Measurements from ENCODE around the gene MGRN1.

MGRN1 gene

DNA sequence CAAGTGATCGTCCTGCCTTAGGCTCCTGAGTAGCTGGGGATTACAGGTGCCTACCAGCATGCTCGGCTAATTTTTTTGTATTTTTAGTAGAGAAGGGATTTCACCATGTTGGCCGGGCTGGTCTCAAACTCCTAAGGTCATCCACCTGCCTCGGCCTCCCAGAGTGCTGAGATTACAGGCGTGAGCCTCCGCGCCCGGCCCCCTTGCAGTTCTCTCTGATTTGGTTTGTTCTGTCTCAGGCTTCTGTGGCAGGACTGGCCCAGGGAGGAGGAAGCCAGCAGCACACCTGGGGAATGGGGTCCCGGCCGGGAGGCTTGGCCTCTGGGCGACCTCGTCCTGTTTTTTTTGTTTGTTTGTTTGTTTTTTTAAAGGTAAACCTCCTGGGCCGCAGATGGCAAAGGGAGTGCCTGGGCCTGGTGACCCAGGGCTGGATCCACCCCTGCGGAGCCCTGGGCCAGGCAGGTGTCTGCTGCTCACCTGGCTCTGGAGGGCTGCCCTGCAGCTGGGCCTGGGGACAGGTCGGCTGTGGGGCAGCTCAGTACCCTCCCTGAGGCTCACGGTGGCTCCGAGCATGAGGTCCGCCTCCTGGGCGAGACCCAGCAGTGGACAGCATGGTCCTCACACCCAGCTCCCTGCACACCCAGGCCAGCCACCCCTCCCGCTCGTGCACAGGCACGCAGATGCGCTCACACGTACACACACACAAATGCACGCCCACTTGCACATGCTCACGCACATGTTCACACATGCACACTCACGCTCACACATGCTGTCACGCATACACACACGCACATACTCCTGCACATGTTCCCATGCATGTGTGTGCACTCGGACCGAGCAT, 65.5 kb downstream of the MGRN1 start:
- no peak for DNase-seq

- no peak for DNase-seq
Observed at GRCh38 chr16:4690946-4691665, 66.5 kb downstream of the MGRN1 start.

DNA sequence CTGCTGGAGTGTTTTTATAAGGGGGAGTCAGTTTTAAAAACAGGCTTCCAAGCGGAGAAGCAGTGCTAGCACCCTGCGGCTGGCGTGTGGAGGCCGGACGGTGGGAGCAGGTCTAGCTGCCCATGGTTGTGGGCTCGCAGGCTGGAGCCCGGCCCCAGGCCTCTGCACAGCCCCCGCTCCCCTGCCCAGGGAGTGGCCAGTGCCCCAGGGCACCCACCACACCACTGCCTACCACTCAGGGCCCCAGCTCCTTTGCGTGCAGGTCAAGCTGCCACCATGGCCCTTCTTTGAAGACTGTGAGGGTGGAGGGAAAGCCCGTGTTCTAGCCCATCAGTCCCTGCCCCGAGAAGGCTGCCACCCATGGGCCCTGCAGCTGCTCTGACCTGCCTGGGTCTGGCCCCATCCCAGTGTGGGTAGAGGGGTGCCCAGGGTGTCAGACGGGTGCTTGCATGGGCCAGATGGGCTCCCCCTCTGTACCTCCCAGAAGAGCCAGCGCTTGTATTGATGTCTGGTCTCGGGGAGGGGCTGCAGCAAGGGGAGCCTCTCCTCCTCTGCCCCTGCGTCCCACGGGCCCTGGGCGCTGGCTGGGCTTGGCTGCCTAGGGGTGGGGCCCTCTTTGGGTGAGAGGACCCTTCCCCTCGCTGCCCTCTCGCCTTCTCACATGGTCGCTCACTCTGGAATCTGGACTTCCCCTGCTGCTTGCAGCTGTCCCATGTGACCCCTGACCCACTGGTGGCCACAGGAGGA, 67.2 kb downstream of the MGRN1 start:
- no peak for DNase-seq

DNA sequence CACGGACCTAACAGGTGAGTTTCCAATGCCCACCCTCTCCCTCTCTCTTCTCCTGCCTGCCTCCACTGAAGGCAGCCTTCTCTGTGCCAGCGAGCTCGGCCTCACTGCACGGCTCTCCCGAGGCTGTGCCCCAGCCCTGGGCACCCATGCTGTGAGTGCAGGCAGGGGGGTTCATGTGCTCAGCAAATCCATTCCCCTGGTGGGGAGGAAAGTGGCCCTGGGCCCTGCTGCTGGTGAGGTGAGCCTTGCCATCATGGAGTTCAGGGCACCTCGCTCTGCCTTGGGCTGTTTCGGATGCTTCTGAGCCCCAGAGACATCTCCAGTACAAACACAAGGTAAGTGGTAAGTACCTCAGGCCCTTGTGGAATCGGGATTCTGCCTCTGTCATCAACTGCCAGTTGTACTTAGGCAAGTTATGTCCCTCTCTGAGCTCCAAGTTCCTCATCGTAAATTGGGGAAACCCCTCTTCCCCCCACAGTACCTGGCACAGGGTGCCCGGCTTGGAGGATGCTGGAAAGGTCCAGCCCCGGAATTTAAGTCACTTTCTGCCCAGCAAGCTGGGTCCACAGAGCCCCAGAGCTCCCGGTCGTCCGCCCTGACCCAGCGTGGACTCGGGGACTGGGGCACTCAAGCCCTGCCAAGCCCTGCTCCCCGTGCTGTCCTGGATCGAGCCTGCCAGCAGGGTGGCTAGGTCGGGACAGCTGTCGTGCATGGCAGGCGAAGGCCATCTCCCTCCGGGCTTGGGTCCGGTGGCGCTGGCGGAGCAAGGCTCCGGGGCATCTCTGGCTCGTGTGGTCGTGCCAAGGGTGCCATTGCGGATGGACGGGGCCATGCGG, 68.1 kb downstream of the MGRN1 start:
- DNase-seq: no peak

- peak; percentile 98 for DNase-seq
Observed at GRCh38 chr16:4693296-4693955, 68.8 kb downstream of the MGRN1 start, which contains the start of gene NUDT16L1. TSS of gene NUDT16L1 (plus strand) at chr16:4693562. CDS start at chr16:4693727, 165 bp downstream.

DNA sequence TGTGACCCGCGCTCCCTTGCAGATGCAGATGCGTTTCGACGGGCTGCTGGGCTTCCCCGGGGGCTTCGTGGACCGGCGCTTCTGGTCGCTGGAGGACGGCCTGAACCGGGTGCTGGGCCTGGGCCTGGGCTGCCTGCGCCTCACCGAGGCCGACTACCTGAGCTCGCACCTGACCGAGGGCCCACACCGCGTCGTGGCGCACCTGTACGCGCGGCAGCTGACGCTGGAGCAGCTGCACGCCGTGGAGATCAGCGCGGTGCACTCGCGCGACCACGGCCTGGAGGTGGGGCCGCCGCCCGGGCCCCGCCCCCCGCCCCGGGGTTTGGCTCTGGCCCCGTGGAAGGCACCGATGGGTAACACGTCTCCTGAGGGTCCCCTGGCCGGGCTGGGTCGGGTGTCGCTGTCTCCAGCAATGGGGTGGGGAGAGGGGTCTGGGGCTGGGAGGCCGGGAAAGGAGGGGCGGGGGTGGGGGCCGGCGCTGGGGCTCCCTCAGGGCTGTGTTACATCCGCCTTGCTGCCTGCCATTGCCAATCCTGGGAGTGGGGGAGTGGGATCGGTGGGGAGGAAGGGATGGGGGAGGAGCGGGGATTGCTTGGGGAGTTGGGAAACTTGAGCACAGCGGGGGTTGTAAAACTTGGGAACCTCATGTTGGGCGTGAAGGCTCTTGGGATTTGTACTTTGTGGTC, 69.5 kb downstream of the MGRN1 start:
- DNase-seq: peak; percentile 58

DNA sequence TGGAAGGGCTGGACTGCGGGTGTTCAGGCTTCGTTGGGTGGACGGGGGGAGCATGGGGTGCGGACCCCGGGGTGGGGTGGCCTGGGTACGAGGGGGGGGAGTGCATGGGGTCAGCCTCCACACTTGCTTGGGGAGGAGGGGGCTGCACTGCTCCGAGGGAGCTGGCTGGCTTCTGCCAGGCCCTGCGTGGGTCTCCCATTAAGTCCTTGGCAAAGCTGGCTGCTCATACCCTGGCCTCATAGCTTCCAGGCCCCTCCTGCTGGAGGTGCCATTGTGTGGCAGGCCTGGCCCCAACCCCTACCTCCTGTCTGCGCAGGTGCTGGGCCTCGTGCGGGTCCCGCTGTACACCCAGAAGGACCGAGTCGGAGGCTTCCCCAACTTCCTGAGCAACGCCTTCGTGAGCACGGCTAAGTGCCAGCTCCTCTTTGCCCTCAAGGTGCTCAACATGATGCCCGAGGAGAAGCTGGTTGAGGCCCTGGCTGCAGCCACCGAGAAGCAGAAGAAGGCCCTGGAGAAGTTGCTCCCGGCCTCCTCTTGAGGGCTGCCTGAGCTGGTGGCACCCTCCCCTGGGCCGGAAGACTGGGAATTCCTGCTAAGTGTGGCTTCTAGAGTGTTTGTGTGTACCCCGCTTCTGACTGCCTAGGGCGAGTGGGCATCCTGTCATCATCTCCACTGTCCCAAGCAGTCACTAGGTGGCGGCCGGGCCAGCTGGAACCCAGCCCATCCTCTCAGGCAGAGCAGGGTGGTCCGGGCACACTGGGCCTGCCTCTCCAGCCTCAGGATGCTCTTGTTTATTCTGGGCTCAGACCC, 70.2 kb downstream of the MGRN1 start:
- no peak for DNase-seq

- DNase-seq: no peak
Observed at GRCh38 chr16:4695473-4696171, 71.0 kb downstream of the MGRN1 start.

- DNase-seq: no peak
Observed at GRCh38 chr16:4696172-4696904, 71.7 kb downstream of the MGRN1 start.

GRCh38 chr16:4696905-4697847, 72.5 kb downstream of the MGRN1 start:
- DNase-seq: no peak

DNA sequence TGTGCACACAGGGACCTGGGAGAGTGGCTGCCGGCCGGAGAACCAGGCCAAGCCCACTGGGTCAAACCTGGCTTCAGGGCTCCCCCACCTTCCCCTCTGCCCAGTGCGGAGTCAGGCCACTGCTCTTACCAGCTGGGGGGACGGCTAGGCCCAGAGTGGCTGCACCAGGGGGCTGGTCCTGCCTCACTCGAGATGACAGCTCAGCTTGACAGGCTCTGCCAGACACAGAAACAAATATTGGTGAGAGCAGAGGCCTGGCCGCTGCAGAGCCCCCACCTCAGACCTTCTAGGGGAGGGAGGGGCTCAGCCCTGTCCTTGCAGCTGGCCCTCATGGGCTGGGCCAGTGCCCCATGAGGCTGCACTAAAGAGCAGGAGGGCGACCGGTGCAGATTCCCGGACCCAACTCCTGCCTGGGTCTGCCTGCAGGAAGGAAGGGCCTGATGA, 73.2 kb downstream of the MGRN1 start:
- no peak for DNase-seq

DNA sequence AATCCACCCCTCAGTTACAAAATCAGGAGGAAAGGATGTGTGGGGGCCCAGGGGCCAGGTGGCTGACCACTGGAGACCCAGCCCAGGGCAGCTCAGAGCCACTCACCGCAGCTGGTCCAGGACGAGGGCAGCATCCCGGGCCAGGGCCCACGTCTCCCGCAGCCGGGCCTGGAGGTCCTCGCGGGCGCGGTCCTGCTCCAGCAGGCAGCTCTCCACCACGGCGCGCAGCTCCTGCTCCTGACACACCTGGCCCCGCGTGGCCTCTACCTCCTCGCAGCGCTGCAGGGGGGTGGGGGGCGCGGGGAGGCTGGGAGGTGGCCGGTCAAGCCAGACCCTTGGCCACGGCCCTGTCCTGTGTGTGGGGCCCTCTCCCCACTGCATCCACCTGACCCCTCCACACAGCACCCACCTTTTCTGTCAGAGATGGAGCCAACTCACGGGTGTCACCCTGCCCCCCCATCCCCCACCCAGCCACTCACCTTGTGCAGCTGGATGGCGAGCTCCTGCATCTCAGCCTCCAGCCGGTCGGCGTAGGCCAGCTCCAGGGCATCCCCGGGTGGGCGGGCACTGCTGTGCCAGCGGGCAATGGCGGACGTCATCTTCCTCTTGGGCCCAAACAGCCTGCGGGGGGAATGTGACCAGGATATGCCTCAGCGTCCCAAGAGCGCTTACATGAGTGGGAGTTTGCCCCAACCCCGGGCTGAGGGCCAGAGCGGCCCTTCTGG, 73.9 kb downstream of the MGRN1 start:
- no peak for DNase-seq

GRCh38 chr16:4699046-4699556, 74.5 kb downstream of the MGRN1 start:
- DNase-seq: no peak

GRCh38 chr16:4700380-4700996, 75.9 kb downstream of the MGRN1 start:
- no peak for DNase-seq

GRCh38 chr16:4700997-4701743, 76.5 kb downstream of the MGRN1 start:
- no peak for DNase-seq

Measured in stimulated activated CD4-positive, alpha-beta T cell treated with anti-CD3 and anti-CD28 coated beads, Interleukin-15, amount 100 ng/mL, for 24 hours (primary cell).